Heart left ventricle (tissue), 13 donors: ENCODE results near the gene FREY1.

ENCODE experiments used
- CTCF ChIP-seq, 12 donors: fragments of 200-600 bp; sonication (generic) in 4 of 12; IDR thresholded peaks; one replicate each; pipeline versions ENCODE4 v1.5.0 to v1.8.0; 2018 to 2022; ENCODE audit warnings: antibody characterized with exemption in 12 of 12, mild to moderate bottlenecking in 5 of 12
- POLR2A ChIP-seq, 2 donors: fragments of 450-650 bp; IDR thresholded peaks; one replicate each; pipeline ENCODE4 v1.6.1; 2017; ENCODE audit warnings: antibody characterized with exemption in 2 of 2, mild to moderate bottlenecking in 2 of 2, moderate library complexity in 2 of 2
- donor health status: ischemic (EF 13 %, LVEDD 7.1; RV severe dilation, severe dysfunction).
- donor health status: DM: no; HTN: yes; CAD: no.
- donor health status: DM: no; HTN: no; CAD: no.
- donor health status: ischemic (EF 25% LVEDD 6.9; RV normal size, moderate dysfunction).
- donor health status: ischemic (EF 25% LVEDD 5.7; RV mildly dilated, moderate dysfunction).
- donor health status: ischemic (EF 35%, LVEDD 5.7; RV mildly dilated, moderate dysfunction).
- donor health status: nonischemic (EF 11% LVEDD 7.7; RV severe dilation, severe dysfunction).
- donor health status: DM: yes; HTN: yes; CAD: no.
- donor health status: PGD.
- donor health status: ischemic (EF 29% LVEDD 5.4; RV normal size, mild dysfunction).
- donor health status: nonischemic (EF 23%, LVEDD 6.1; RV moderate dilation, normal function).

GRCh38 chr11:45860348-45860747 lies 46.7 kb downstream of the FREY1 start:
- TF ChIP-seq CTCF (IDR thresholded peaks at IDR 0.05) (no peak), POLR2A (IDR thresholded peaks at IDR 0.05) (no peak)
